Ammon's horn (tissue), 1 donor: ENCODE measurements around the gene CSMD2.

Experiments used
- DNase-seq: peaks from one replicate; pipeline ENCODE4 v3.0.0-alpha.2; 2016; ENCODE audit warnings: low spot score

Gene CSMD2

DNA sequence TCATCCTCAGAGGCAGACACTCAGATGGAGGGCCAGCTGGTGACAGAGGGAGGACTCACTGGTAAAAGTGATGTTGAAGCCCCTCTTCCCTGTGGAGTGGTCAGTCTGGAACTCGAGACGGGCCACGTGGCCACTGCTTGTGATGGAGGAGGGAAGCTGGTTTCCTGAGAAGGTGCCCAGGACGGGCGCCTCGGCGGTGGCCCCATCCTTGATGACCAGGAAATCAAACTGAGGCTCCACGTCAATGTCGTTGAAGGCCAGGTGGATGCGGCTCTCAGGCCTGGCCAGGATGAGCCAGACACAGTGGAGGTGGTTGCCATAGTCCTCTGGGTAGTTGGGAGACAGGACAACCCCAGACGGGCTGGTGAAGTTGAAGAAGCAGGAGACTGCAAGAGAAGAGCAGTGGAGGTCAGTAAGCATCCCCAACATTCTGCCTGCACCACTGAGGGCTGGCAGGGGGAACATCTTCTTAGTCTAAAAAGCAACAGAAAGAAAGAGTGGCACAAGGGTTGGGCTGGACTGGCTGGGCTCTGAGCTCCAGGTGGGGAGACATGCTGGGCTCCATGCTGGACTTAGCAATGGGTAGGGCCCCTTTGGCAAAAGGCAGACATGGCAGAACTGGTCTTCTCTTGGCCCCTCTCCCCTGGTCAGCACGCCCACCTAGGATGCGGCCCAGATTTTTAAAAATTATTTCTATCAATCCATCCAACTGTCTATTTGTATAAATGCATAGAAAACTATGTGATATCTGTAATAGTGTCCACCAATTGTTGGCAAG lies 421.6 kb downstream of the CSMD2 start:
- DNase-seq, result no peak

GRCh38 chr1:33742663-33743062 lies 422.4 kb downstream of the CSMD2 start:
- DNase-seq, result no peak

GRCh38 chr1:33741749-33742148 lies 423.3 kb downstream of the CSMD2 start:
- no peak for DNase-seq

DNA sequence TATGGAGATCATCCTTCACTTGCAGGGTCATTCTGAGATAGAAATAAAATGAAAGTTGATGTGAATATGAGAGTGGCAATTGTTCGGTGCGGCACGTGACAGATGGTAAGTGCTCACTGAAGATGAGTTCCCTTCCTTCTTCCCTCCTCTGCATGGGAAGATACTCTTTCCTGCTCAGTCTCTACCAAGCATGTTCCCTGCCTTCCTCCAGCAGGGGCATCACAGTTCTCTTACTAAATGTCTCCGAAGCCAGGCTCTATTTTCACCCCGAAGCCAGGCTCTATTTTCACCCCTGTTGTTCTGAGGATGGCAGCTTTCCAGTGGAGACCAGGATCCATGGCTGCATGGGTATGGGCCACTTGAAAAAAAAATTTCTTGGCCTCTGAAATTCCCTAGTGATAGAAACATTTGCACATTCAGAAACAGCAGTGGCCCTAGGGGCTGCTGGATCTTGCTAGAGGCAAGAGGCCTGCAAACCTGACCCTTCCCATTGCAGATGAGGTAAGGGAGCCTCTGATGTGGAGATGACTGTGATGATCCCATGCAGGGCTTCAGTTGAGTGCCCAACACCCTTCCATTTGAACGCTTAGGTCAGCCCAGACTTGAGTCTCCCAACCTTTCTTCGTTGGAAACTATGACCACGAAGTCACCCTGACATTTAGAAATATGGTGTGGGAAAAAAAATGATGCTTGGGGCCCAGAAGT lies 424.8 kb downstream of the CSMD2 start:
- no peak for DNase-seq

DNA sequence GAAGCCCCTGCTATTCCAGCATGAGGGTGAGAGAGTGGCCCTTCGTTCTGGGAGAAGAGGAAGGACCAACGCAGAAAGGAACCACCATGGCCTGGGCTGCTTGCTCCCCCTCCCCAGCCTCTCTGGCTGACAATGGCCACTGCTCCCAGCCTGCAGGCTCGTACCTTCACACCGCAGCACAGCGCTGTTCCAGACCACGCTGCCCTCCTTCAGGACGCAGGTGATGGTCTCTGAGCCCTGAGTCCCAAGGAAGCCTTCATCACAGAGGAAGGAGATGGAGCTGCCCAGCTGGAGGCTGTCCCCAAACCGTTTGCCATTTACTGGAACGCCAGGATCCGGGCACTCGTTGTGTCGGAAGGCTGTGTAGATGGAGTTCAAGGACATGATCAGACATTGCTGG lies 426.1 kb downstream of the CSMD2 start:
- DNase-seq, result no peak

- DNase-seq, result no peak
Observed at GRCh38 chr1:33738536-33738935, 426.5 kb downstream of the CSMD2 start.

GRCh38 chr1:33736496-33736895 lies 428.5 kb downstream of the CSMD2 start:
- DNase-seq, result no peak

DNA sequence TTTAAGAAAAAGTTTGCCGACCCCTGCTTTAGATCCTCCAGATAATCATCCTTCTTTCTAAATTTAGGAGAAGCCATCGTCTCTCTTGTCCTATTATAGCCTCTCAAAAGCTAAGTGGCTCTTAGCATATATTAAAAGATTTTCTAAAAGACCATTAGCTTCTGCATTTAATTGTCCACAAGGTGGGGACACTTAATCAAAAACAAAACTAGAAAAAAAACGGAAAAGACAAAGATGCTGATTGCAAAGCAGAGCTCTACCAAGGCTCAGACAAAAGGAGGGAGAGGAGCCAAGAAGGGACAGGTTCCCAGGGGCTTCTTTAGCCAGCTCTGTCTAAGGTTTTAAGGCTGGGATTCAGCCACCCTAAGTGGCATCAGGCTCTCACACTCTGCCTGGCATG lies 429.4 kb downstream of the CSMD2 start:
- no peak for DNase-seq

- no peak for DNase-seq
Observed at GRCh38 chr1:33727310-33727709, 437.7 kb downstream of the CSMD2 start.

GRCh38 chr1:33726274-33726804 lies 438.7 kb downstream of the CSMD2 start:
- no peak for DNase-seq

- DNase-seq, result no peak
Observed at GRCh38 chr1:33725556-33726160, 439.4 kb downstream of the CSMD2 start.

- no peak for DNase-seq
Observed at GRCh38 chr1:33725037-33725436, 440.0 kb downstream of the CSMD2 start.

- no peak for DNase-seq
Observed at GRCh38 chr1:33724348-33724747, 440.7 kb downstream of the CSMD2 start.

- DNase-seq, result no peak
Observed at GRCh38 chr1:33723251-33723650, 441.8 kb downstream of the CSMD2 start.

DNA sequence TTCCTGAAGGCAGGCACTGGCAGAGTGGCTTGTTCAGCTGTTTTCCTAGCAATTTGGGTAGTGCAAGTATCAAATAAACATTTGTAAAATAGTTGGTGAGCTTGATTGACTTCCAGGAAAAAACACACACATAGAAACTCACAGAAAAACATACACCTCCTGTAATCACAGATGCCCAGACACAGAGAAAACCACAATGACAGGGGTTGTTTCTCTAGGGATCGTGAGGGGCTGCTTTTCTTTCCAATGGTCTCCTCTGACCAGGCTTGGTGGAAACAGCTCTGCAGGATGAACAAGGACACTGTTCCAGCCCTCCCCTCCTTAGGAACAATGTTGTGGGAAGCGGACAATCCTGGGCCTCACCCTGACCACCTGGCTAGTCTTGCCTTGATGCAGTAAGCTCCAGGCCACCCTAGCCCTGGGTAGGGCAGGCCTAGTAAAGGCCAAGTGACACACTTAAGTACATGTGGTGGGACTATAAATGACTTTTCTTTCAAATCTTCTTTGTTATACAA lies 443.7 kb downstream of the CSMD2 start:
- DNase-seq, result no peak

DNA sequence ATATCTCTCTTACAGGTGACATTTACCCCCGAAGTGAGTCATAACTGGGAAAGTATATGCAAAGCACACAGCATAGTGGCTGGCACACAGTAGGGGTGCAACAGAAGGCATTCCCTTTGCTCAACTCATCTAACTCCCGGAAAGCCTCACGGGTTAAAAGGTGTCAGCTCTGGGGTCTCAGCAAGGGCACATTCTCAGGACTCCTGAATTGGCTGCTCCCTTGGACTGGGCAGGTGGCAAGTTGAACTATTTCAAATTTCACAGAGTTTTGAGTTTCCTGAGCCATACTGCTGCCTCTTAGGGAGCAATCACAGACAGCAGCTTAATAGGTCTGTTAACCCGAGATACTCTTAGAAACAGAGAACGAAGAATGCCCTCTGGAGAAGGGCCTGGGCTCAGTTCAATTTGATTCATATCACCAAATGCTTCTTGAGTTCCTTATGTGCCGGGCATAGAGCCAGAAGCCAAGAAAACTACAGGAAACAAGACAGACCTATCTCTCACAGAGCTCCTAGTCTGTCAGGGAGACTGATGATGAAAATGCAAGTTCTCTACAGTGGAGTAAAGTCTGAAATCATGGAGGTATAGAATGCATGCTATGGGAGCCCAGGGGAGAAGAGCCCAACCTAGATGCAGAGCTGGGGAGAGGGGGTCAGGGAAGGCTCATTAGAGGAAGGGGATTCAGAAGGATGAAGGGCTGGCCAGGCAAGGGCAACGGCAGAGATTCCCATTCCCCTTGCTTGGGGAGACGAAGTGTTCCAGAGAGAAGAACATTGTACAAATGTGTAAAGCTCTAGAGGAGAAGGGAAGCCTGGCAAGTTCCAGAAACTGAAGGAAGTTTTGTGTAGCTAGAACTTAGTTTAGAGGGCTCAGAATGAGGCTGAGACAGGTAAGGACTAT lies 445.0 kb downstream of the CSMD2 start:
- DNase-seq, result no peak

DNA sequence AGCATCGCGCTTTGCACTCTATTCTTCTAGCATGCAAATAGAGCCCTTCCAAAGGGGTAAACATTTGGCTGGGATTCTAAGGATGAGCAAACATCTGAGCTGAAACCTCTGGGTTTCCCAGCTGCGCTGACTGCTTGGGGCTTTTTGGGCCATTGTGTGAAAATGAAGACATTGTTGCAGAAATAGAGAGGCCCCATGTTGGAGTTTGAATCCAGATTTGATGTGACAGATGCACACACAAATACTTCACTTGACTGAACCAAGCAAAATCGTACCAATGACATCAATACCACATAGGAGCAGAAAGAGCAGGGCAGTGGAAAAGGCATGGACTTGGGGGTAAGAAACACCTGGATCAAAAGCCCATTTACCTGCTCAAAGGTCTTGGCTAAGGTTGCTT lies 445.7 kb downstream of the CSMD2 start:
- DNase-seq, result no peak

- no peak for DNase-seq
Observed at GRCh38 chr1:33718186-33718585, 446.8 kb downstream of the CSMD2 start.

GRCh38 chr1:33716976-33717688 lies 447.9 kb downstream of the CSMD2 start:
- no peak for DNase-seq

GRCh38 chr1:33715195-33715811 lies 449.7 kb downstream of the CSMD2 start:
- no peak for DNase-seq

GRCh38 chr1:33714421-33714820 lies 450.6 kb downstream of the CSMD2 start:
- no peak for DNase-seq
